ENCODE data around the gene AUTS2. TPM values are rescaled to one million over a fixed set of nuclear protein-coding genes. Genes with fewer than 3 reads are reported as not detected.

AUTS2 gene
- polyA plus RNA-seq, 1 donor from 2014 or later = 97.3 TPM

GRCh38 chr7:69817121-69817520 is 218.8 kb downstream of the AUTS2 start:
- Histone ChIP-seq H3K9me2 (ENCODE audit: insufficient read depth, low read length) (no peaks in the 10 kb centered on the region), H3K9ac (ENCODE audit: low read length) (peak overlapping the region; percentile 59), H3K79me2 (replicated peaks; ENCODE audit: insufficient read depth, low read length) (peaks cover 31% of the 10 kb centered on the region), H4K20me1 (ENCODE audit: insufficient read depth) (no peaks in the 10 kb centered on the region), H3K9me3 (ENCODE audit: low read length) (no peaks in the 10 kb centered on the region), H3K4me2 (ENCODE audit: low read length) (peak overlapping the region; percentile 12), H3F3A (ENCODE audit: insufficient read depth, low read length, poor library complexity, severe bottlenecking) (peaks cover 6% of the 10 kb centered on the region), H3K36me3 (ENCODE audit: insufficient read depth, low read length) (no peaks in the 10 kb centered on the region), H3K27ac (ENCODE audit: low read length) (peak overlapping the region; percentile 83), H3K27me3 (ENCODE audit: insufficient read depth, low read depth, low read length) (no peaks in the 10 kb centered on the region), H3K4me3 (ENCODE audit: low read length) (peak overlapping the region; percentile 50), H2AFZ (ENCODE audit: low read depth, low read length) (no peak overlapping the region)
- no peak for TF ChIP-seq SMC3 (conservative IDR thresholded peaks at IDR 0.05; ENCODE audit: poor library complexity)
- no peak for TF ChIP-seq MXI1 (conservative IDR thresholded peaks at IDR 0.05; ENCODE audit: poor library complexity, severe bottlenecking)
- no peak for TF ChIP-seq EZH2 (IDR thresholded peaks at IDR 0.05; ENCODE audit: borderline replicate concordance, insufficient read depth, low read length, poor library complexity, severe bottlenecking)
- TF ChIP-seq RAD21 (conservative IDR thresholded peaks at IDR 0.05) = no peak
- no peak for TF ChIP-seq REST (IDR thresholded peaks at IDR 0.05; ENCODE audit: borderline replicate concordance)
- TF ChIP-seq CTCF (IDR thresholded peaks at IDR 0.05; ENCODE audit: poor library complexity, severe bottlenecking) = no peak
- no peak for TF ChIP-seq EP300 (conservative IDR thresholded peaks at IDR 0.05; ENCODE audit: poor library complexity, severe bottlenecking)
- no peak for TF ChIP-seq TAF1 (IDR thresholded peaks at IDR 0.05; ENCODE audit: low read depth)

GRCh38 chr7:69817841-69818635 is 219.8 kb downstream of the AUTS2 start:
- TF ChIP-seq EP300 (conservative IDR thresholded peaks at IDR 0.05; ENCODE audit: poor library complexity, severe bottlenecking) (peak; percentile 95), REST (IDR thresholded peaks at IDR 0.05; ENCODE audit: borderline replicate concordance) (peak; percentile 67), EZH2 (IDR thresholded peaks at IDR 0.05; ENCODE audit: borderline replicate concordance, insufficient read depth, low read length, poor library complexity, severe bottlenecking) (no peak), CTCF (IDR thresholded peaks at IDR 0.05; ENCODE audit: poor library complexity, severe bottlenecking) (no peak), TAF1 (IDR thresholded peaks at IDR 0.05; ENCODE audit: low read depth) (no peak), POLR2AphosphoS5 (IDR thresholded peaks at IDR 0.05) (peak; percentile 42), MXI1 (conservative IDR thresholded peaks at IDR 0.05; ENCODE audit: poor library complexity, severe bottlenecking) (no peak), SMC3 (conservative IDR thresholded peaks at IDR 0.05; ENCODE audit: poor library complexity) (no peak), RAD21 (conservative IDR thresholded peaks at IDR 0.05) (peak; percentile 26)
- no peaks in the 10 kb centered on the region for H3K27me3 ChIP-seq (ENCODE audit: insufficient read depth, low read depth, low read length)
- no peaks in the 10 kb centered on the region for H3K9me3 ChIP-seq (ENCODE audit: low read length)
- no peaks in the 10 kb centered on the region for H3K36me3 ChIP-seq (ENCODE audit: insufficient read depth, low read length)
- H3K4me3 ChIP-seq (ENCODE audit: low read length) = peak overlapping the region; percentile 50
- H3F3A ChIP-seq (ENCODE audit: insufficient read depth, low read length, poor library complexity, severe bottlenecking) = peaks cover 6% of the 10 kb centered on the region
- H3K27ac ChIP-seq (ENCODE audit: low read length) = peak overlapping the region; percentile 83
- H3K79me2 ChIP-seq (replicated peaks; ENCODE audit: insufficient read depth, low read length) = peaks cover 36% of the 10 kb centered on the region
- H4K20me1 ChIP-seq (ENCODE audit: insufficient read depth) = no peaks in the 10 kb centered on the region
- H2AFZ ChIP-seq (ENCODE audit: low read depth, low read length) = no peak overlapping the region
- peak overlapping the region; percentile 46 for H3K4me2 ChIP-seq (ENCODE audit: low read length)
- H3K9me2 ChIP-seq (ENCODE audit: insufficient read depth, low read length) = no peaks in the 10 kb centered on the region
- peak overlapping the region; percentile 59 for H3K9ac ChIP-seq (ENCODE audit: low read length)
